Spleen (tissue), 11 donors: ENCODE results near the gene TGOLN2. TPM values are rescaled to one million over a fixed set of nuclear protein-coding genes. Genes with fewer than 3 reads are reported as not detected.

Experiments
- polyA plus RNA-seq, 3 donors: library from polyadenylated mRNA; stranded (reverse); fragments of 200-250 nt; gene quantifications; one replicate each; pipeline ENCODE4 v1.2.1, GENCODE V29; 2013
- small RNA-seq, 4 donors: library from RNA; depleted of rRNA; stranded (forward); fragments of <200 nt; gene quantifications; one replicate each; pipeline ENCODE3, GENCODE V24; 2016
- total RNA-seq, 7 donors: library from RNA; depleted of rRNA in 3 of 7; stranded (reverse); fragments of >200 nt in 3 of 7; fragmentation: NEBNext Ultra II Directional in 4 of 7; extraction: Animal tissue kit (Norgen Biotek cat#: 25700) in 4 of 7; gene quantifications; one replicate each; pipeline versions ENCODE4 v1.1.0 to v1.2.1, GENCODE V29; 2016 to 2021
- donor health status: healthy with polysubstance abuse.
- donor health status: DM: no; HTN: no; CAD: no; lungs with moderate emphysema.
- donor health status: DM: no; HTN: no; CAD: no.
- donor health status: Bipolar disorder and iron deficiency.
- donor health status: healthy.
- donor health status: DM: no; HTN: no; CAD: no.
- donor health status: DM: yes; HTN: yes; CAD: no.

The TGOLN2 gene
- total and polyA plus RNA-seq, 10 donors: 14.8 to 199 (median 150) TPM

Small RNAs within 50 kb of the gene (small RNA-seq; reads per million reads assigned to genes)
- 0 reads per million in 4 donors for gene AC062037.1
- gene RF00019: 0 reads per million in 4 donors
- 0 reads per million in 4 donors for gene RN7SL113P

Other genes starting within 250 kb of the TGOLN2 start
- gene TCF7L1, start 194.6 kb downstream of the TGOLN2 start, total RNA-seq: 10 to 100 TPM in 3 of 7 donors, 1 to 10 TPM in 4; 3.3 to 15.8 (median 9.8) TPM
- 1 to 10 TPM; 2.0 to 5.2 (median 2.4) TPM for gene TCF7L1, start 194.6 kb downstream of the TGOLN2 start, polyA plus RNA-seq
- 10 to 100 TPM; 18.7 to 35.7 (median 28.3) TPM for gene RETSAT, start 26.5 kb upstream of the TGOLN2 start, total RNA-seq
- gene RETSAT, start 26.5 kb upstream of the TGOLN2 start, polyA plus RNA-seq: 10 to 100 TPM in 1 of 3 donors, 1 to 10 TPM in 2; 6.3 to 10.0 (median 6.4) TPM
- 10 to 100 TPM; 21.0 to 38.0 (median 24.5) TPM for gene ELMOD3, start 26.8 kb upstream of the TGOLN2 start, total RNA-seq
- 10 to 100 TPM; 14.4 to 28.0 (median 23.9) TPM for gene ELMOD3, start 26.8 kb upstream of the TGOLN2 start, polyA plus RNA-seq
- gene CAPG, start 82.4 kb upstream of the TGOLN2 start, total RNA-seq: 10 to 100 TPM; 31.1 to 62.6 (median 47.1) TPM
- 100 to 1,000 TPM in 2 of 3 donors, 10 to 100 TPM in 1; 74.6 to 196 (median 115) TPM for gene CAPG, start 82.4 kb upstream of the TGOLN2 start, polyA plus RNA-seq
- under 1 TPM in 1 of 7 donors, not detected in 6; 0.94 TPM for gene SH2D6, start 90.7 kb upstream of the TGOLN2 start, total RNA-seq
- under 1 TPM in 1 of 3 donors, not detected in 2; 0.20 TPM for gene SH2D6, start 90.7 kb upstream of the TGOLN2 start, polyA plus RNA-seq
- gene MAT2A, start 211.2 kb upstream of the TGOLN2 start, total RNA-seq: 100 to 1,000 TPM; 125 to 195 (median 145) TPM
- 10 to 100 TPM; 41.3 to 89.0 (median 71.4) TPM for gene MAT2A, start 211.2 kb upstream of the TGOLN2 start, polyA plus RNA-seq
- gene GGCX, start 233.5 kb upstream of the TGOLN2 start, total RNA-seq: 10 to 100 TPM; 25.6 to 42.1 (median 31.9) TPM
- 10 to 100 TPM; 11.0 to 15.7 (median 15.0) TPM for gene GGCX, start 233.5 kb upstream of the TGOLN2 start, polyA plus RNA-seq
- 100 to 1,000 TPM; 119 to 179 (median 145) TPM for gene VAMP8, start 249.6 kb upstream of the TGOLN2 start, total RNA-seq
- gene VAMP8, start 249.6 kb upstream of the TGOLN2 start, polyA plus RNA-seq: 100 to 1,000 TPM; 223 to 401 (median 350) TPM